AG09319 (cell line): Measurements from ENCODE around the gene ZNF624.

Experiments used
- DNase-seq: peaks from one replicate; pipeline ENCODE4 v3.0.0-alpha.2; 2010; ENCODE audit warnings: low read depth; ENCODE audit errors: extremely low read depth
- CTCF ChIP-seq: IDR thresholded peaks from 2 replicates; pipeline ENCODE4 v1.5.1; 2011; ENCODE audit warnings: low read depth, mild to moderate bottlenecking, inconsistent platforms, low read length, moderate library complexity

Gene ZNF624

GRCh38 chr17:16622540-16623277 lies 30.9 kb downstream of the ZNF624 start:
- TF ChIP-seq CTCF = no peak
- DNase-seq = no peak

DNA sequence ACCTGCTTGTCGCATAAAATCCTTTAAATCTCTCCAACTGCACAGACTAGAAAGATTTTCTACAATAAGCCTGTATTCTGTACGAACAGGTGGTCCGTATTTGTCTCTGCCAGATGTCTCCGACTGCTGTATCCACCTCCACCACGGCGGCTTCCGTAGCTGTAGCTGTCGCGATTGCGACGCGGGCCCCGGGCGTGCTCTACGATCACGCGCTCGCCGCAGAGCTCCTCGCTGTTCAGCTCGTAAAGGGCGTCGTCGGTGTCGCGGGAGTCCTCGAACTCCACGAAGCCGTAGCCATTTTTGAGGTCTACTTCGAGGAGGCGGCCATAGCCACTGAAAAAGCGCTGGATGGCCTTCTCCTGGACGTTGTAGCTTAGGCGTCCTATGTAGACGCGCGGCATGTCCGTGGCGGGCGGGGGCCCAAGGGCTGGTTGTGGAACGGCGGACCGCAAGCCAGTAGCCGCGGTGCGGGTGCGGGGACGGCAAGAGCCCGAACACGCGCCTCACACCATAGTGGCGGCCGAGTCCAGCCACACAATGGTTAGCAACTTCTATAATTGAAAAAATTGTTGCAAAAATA lies 36.1 kb downstream of the ZNF624 start:
- no peak for TF ChIP-seq CTCF
- no peak for DNase-seq

- DNase-seq = no peak
- no peak for TF ChIP-seq CTCF
Observed at GRCh38 chr17:16599537-16599936, 54.1 kb downstream of the ZNF624 start.

GRCh38 chr17:16593356-16594102 lies 60.1 kb downstream of the ZNF624 start:
- peak; percentile 39 for DNase-seq
- TF ChIP-seq CTCF = no peak

GRCh38 chr17:16589097-16589969 lies 64.3 kb downstream of the ZNF624 start:
- peak; percentile 99 for TF ChIP-seq CTCF
- DNase-seq = peak; percentile 48

DNA sequence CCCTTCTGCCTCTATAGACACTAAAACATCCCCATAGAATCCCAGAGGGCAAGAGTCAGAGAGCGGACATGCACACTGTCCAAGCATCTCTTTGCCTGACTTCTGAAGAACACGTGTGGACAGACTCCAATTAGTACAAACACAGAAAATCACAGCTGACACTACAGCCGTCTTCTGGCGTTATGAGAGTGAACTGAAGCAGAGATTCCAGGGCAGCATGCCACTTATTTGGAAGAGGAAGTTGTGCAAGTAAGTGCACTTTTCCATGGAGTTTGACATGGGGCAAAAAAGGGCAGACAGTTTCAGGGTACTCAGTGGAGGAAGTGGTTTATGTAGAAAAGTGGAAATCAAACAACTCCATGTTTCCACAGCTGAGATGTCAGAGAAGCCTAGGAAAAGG lies 67.9 kb downstream of the ZNF624 start:
- TF ChIP-seq CTCF = no peak
- no peak for DNase-seq
